H1 (cell line): ENCODE measurements around the gene RAPGEF1. TPM values are rescaled to one million over a fixed set of nuclear protein-coding genes. Genes with fewer than 3 reads are reported as not detected.

ENCODE experiments used
- CTCF ChIA-PET: fragments of 300-600 bp; sonication (Branson Sonifier 250); formaldehyde crosslinking; loops from one replicate; lab custom pipeline; 2021; ENCODE audit not compliant: partially characterized antibody; lab: Charles Lee
- POLR2A ChIA-PET: fragments of 300-600 bp; sonication (Branson Sonifier 250); formaldehyde crosslinking; loops from one replicate; lab custom pipeline; 2021; ENCODE audit warnings: inconsistent platforms; ENCODE audit not compliant: partially characterized antibody; lab: Charles Lee
- DNase-seq, 2 experiments: peaks; one replicate each; pipeline versions ENCODE4 v3.0.0 to v3.0.0-alpha.2; 2010 to 2022; ENCODE audit warnings: low spot score in 2 of 2, low read depth in 1 of 2, mixed read lengths in 1 of 2
- FAIRE-seq: peaks from 2 replicates; lab custom pipeline; 2011; peaks lifted over from hg19 to GRCh38; lab: Jason Lieb, UNC
- H2AFZ ChIP-seq: 2 replicates; pipeline ENCODE4 v1.8.1; 2012; ENCODE audit warnings: low read length, inconsistent platforms
- H2AK5ac ChIP-seq: 2 replicates; pipeline ENCODE4 v1.6.1; 2013; ENCODE audit warnings: low read depth, low read length
- H2BK120ac ChIP-seq: replicated peaks from 2 replicates; pipeline ENCODE3; 2013; ENCODE audit warnings: low read depth, low read length, inconsistent platforms
- H2BK12ac ChIP-seq: 2 replicates; pipeline ENCODE4 v1.6.1; 2013; ENCODE audit warnings: low read depth, low read length
- H2BK15ac ChIP-seq: 2 replicates; pipeline ENCODE4 v1.6.1; 2013; ENCODE audit warnings: low read length
- H2BK20ac ChIP-seq: 2 replicates; pipeline ENCODE4 v1.6.1; 2013; ENCODE audit warnings: low read length
- H2BK5ac ChIP-seq: 2 replicates; pipeline ENCODE4 v1.6.1; 2013; ENCODE audit warnings: low read depth, low read length
- H3K14ac ChIP-seq: 2 replicates; pipeline ENCODE4 v1.6.1; 2013; ENCODE audit warnings: inconsistent platforms; ENCODE audit not compliant: insufficient read length
- H3K18ac ChIP-seq: 2 replicates; pipeline ENCODE4 v1.6.1; 2013; ENCODE audit warnings: low read length; ENCODE audit errors: extremely low read depth
- H3K23ac ChIP-seq: 2 replicates; pipeline ENCODE4 v1.6.1; 2013; ENCODE audit warnings: inconsistent platforms; ENCODE audit not compliant: insufficient read length
- H3K23me2 ChIP-seq: 2 replicates; pipeline ENCODE4 v1.6.1; 2013; ENCODE audit warnings: low read depth, low read length
- H3K27ac ChIP-seq: 2 replicates; pipeline ENCODE4 v1.6.1; 2011; ENCODE audit warnings: low read depth, low read length, inconsistent platforms
- H3K27me3 ChIP-seq, 4 experiments: replicated peaks in 1 of 4; 1 replicate in 1 of 4; 2 replicates in 3 of 4; pipeline versions ENCODE4 v1.6.1 to v1.8.1; 2011 to 2013; ENCODE audit warnings: low read length in 3 of 4, mild to moderate bottlenecking in 3 of 4, inconsistent platforms in 2 of 4, mixed read lengths in 2 of 4, moderate library complexity in 1 of 4; ENCODE audit not compliant: control insufficient read depth in 3 of 4, insufficient read depth in 3 of 4; ENCODE audit errors: extremely low read depth in 1 of 4
- H3K36me3 ChIP-seq, 4 experiments: 2 replicates each; pipeline versions ENCODE4 v1.6.1 to v1.8.1; 2011 to 2013; ENCODE audit warnings: mild to moderate bottlenecking in 4 of 4, low read length in 3 of 4, moderate library complexity in 2 of 4, control low read depth in 1 of 4, inconsistent platforms in 1 of 4; ENCODE audit not compliant: insufficient read depth in 4 of 4, control insufficient read depth in 2 of 4
- H3K4ac ChIP-seq: replicated peaks from 2 replicates; pipeline ENCODE3; 2013; ENCODE audit warnings: low read length, low read depth, mixed read lengths, inconsistent platforms; ENCODE audit not compliant: insufficient read length
- H3K4me1 ChIP-seq, 4 experiments: replicated peaks in 1 of 4; 1 replicate in 1 of 4; 2 replicates in 3 of 4; pipeline versions ENCODE4 v1.6.1 to v1.8.1; 2011 to 2013; ENCODE audit warnings: low read length in 3 of 4, inconsistent platforms in 2 of 4, mixed read lengths in 1 of 4; ENCODE audit not compliant: insufficient read depth in 4 of 4, control insufficient read depth in 3 of 4
- H3K4me2 ChIP-seq, 2 experiments: 2 replicates each; pipeline versions ENCODE4 v1.6.1 to v1.8.1; 2011 to 2013; ENCODE audit warnings: low read depth in 2 of 2, low read length in 2 of 2, control low read depth in 1 of 2, inconsistent platforms in 1 of 2, mild to moderate bottlenecking in 1 of 2; ENCODE audit not compliant: insufficient read depth in 1 of 2
- H3K4me3 ChIP-seq, 4 experiments: fragments of 200-600, 300-600 bp in 1 of 4; sonication (generic), shearing (Covaris generic), sonication (Bioruptor Twin) in 1 of 4; 2 replicates each; pipeline versions ENCODE4 v1.5.1 to v1.8.1; 2011 to 2016; ENCODE audit warnings: low read length in 4 of 4, low read depth in 3 of 4, control low read depth in 2 of 4, inconsistent platforms in 2 of 4, mild to moderate bottlenecking in 2 of 4, mixed read lengths in 1 of 4, moderate library complexity in 1 of 4; ENCODE audit not compliant: insufficient read depth in 2 of 4; ENCODE audit errors: extremely low read depth in 1 of 4
- H3K56ac ChIP-seq: replicated peaks from 2 replicates; pipeline ENCODE3; 2013; ENCODE audit warnings: low read depth, mild to moderate bottlenecking, mixed read lengths, low read length, inconsistent platforms; ENCODE audit not compliant: insufficient read length
- H3K79me1 ChIP-seq: 2 replicates; pipeline ENCODE4 v1.6.1; 2013; ENCODE audit warnings: low read depth, low read length, control low read depth
- H3K79me2 ChIP-seq, 2 experiments: 2 replicates each; pipeline versions ENCODE4 v1.6.1 to v1.8.1; 2012 to 2013; ENCODE audit warnings: low read length in 2 of 2, mild to moderate bottlenecking in 2 of 2, inconsistent platforms in 1 of 2; ENCODE audit not compliant: insufficient read depth in 2 of 2, control insufficient read depth in 1 of 2
- H3K9ac ChIP-seq, 4 experiments: replicated peaks in 1 of 4; 1 replicate in 1 of 4; 2 replicates in 3 of 4; pipeline versions ENCODE4 v1.6.1 to v1.8.1; 2011 to 2013; ENCODE audit warnings: low read depth in 3 of 4, low read length in 3 of 4, control low read depth in 2 of 4, mild to moderate bottlenecking in 2 of 4, moderate library complexity in 2 of 4, inconsistent platforms in 1 of 4; ENCODE audit errors: extremely low read depth in 1 of 4
- H3K9me3 ChIP-seq, 2 experiments: 2 replicates each; pipeline versions ENCODE4 v1.6.1 to v1.8.1; 2012 to 2013; ENCODE audit warnings: mild to moderate bottlenecking in 2 of 2, moderate library complexity in 2 of 2, control low read depth in 1 of 2, inconsistent platforms in 1 of 2, low read depth in 1 of 2, low read length in 1 of 2, mixed read lengths in 1 of 2; ENCODE audit not compliant: insufficient read depth in 2 of 2
- H4K20me1 ChIP-seq, 2 experiments: replicated peaks in 1 of 2; 2 replicates each; pipeline versions ENCODE3 to v1.8.1; 2011 to 2013; ENCODE audit warnings: inconsistent platforms in 2 of 2, low read length in 2 of 2, mild to moderate bottlenecking in 1 of 2; ENCODE audit not compliant: insufficient read depth in 2 of 2, control insufficient read depth in 1 of 2
- H4K5ac ChIP-seq: 2 replicates; pipeline ENCODE4 v1.6.1; 2013; ENCODE audit warnings: low read length, low read depth, mixed read lengths, inconsistent platforms; ENCODE audit not compliant: insufficient read length
- H4K8ac ChIP-seq: 2 replicates; pipeline ENCODE4 v1.8.0; 2013; ENCODE audit warnings: mild to moderate bottlenecking, moderate library complexity, low read length, inconsistent platforms; ENCODE audit not compliant: insufficient read depth; ENCODE audit errors: extremely low read depth
- H4K91ac ChIP-seq: replicated peaks from 2 replicates; pipeline ENCODE3; 2013; ENCODE audit warnings: low read length, mixed read lengths, inconsistent platforms; ENCODE audit not compliant: insufficient read length
- ASH2L ChIP-seq: fragments of 200-600, 300-600 bp; sonication (generic); IDR thresholded peaks from one replicate; pipeline ENCODE4 v1.7.1; 2017; ENCODE audit warnings: low read length
- CHD2 ChIP-seq: IDR thresholded peaks from 2 replicates; pipeline ENCODE4 v1.6.1; 2012; ENCODE audit warnings: low read length, improper control_type of control experiment
- CREB1 ChIP-seq: IDR thresholded peaks from 2 replicates; pipeline ENCODE4 v1.6.1; 2012; ENCODE audit warnings: inconsistent platforms
- JUND ChIP-seq: IDR thresholded peaks from 2 replicates; pipeline ENCODE4 v1.6.1; 2011; ENCODE audit warnings: mild to moderate bottlenecking, improper control_type of control experiment, low read length
- KDM1A ChIP-seq: fragments of 200-600, 300-600 bp; sonication (generic); IDR thresholded peaks from 2 replicates; pipeline ENCODE4 v1.7.1; 2016; ENCODE audit warnings: mild to moderate bottlenecking, low read length, borderline replicate concordance
- NANOG ChIP-seq: IDR thresholded peaks from 2 replicates; pipeline ENCODE4 v1.6.1; 2011; ENCODE audit warnings: low read length, low read depth, mild to moderate bottlenecking, inconsistent platforms; ENCODE audit not compliant: insufficient read depth, poor library complexity, severe bottlenecking
- RXRA ChIP-seq: IDR thresholded peaks from 2 replicates; pipeline ENCODE4 v1.6.1; 2011; ENCODE audit warnings: low read depth, mild to moderate bottlenecking, low read length, moderate library complexity; ENCODE audit not compliant: insufficient read depth
- SIRT6 ChIP-seq: IDR thresholded peaks from one replicate; pipeline ENCODE4 v1.7.1; 2012; ENCODE audit warnings: low read length, inconsistent platforms
- TBP ChIP-seq: IDR thresholded peaks from 2 replicates; pipeline ENCODE4 v1.6.1; 2011; ENCODE audit warnings: low read depth, low read length, improper control_type of control experiment
- YY1 ChIP-seq: IDR thresholded peaks from 2 replicates; pipeline ENCODE4 v1.6.1; 2011; ENCODE audit warnings: low read depth, mild to moderate bottlenecking, low read length
- WGBS, 2 experiments: shearing (Covaris generic) in 1 of 2; methylation state at CpG; one replicate each; pipeline versions ENCODE4 v1.1.6 to v1.1.7; 2013 to 2015; ENCODE audit warnings: low lambda C conversion rate in 2 of 2, mixed read lengths in 2 of 2, inconsistent platforms in 1 of 2, low coverage in 1 of 2, missing lambda C conversion rate in 1 of 2; ENCODE audit not compliant: insufficient replicate concordance in 2 of 2, insufficient coverage in 1 of 2, insufficient read length in 1 of 2; ENCODE audit errors: extremely low coverage in 1 of 2, missing lambda C conversion rate in 1 of 2; 5-methylcytosine and 5-hydroxymethylcytosine counted together
- polyA plus RNA-seq, 7 experiments: library from polyadenylated mRNA; depleted of rRNA in 3 of 7; stranded (reverse) in 5 of 7; unstranded in 2 of 7; fragments of >200 nt in 5 of 7; fragments of 200-250 nt in 2 of 7; gene quantifications; 1 replicate in 5 of 7; 2 replicates in 1 of 7; 4 replicates in 1 of 7; pipeline versions ENCODE4 v1.2.1 to v1.2.3, GENCODE V29; 2011 to 2013; ENCODE audit warnings: missing spikeins in 2 of 7, mixed read lengths in 2 of 7
- total RNA-seq: library from RNA; stranded (reverse); fragmentation: NEBNext Ultra II Directional; extraction: Animal tissue kit (Norgen Biotek cat#: 25700); gene quantifications from 2 replicates; pipeline ENCODE4 v1.2.1, GENCODE V29; 2021
- TF ChIP-seq, protein P1 (sequence below): IDR thresholded peaks from 2 replicates; pipeline ENCODE4 v1.6.1; 2012; ENCODE audit warnings: inconsistent platforms

Gene RAPGEF1
- total and polyA plus RNA-seq, 2 of the 8 experiments (the other 6 are each of a cell fraction or from before 2014, with no cell fraction given): 29.7 to 78.9 TPM

GRCh38 chr9:131530920-131531832 is 208.7 kb downstream of the RAPGEF1 start, which contains the start of gene UCK1:
Gene UCK1, minus strand, starts transcription at chr9:131531263. Its CDS starts 89 bp downstream, at chr9:131531174.
- Histone ChIP-seq H3K18ac (no peak within 1 kb of the TSS; the same call in 1 of the 2 replicates), H2BK15ac (no peak within 1 kb of the TSS), H3K23ac (no peak within 1 kb of the TSS), H4K8ac (peak within 1 kb of the TSS; percentile 35; the same call in 1 of the 2 replicates), H2BK20ac (0 out of 2 replicates have a peak within 1 kb of the TSS, but pooled peaks have one; percentile 6), H3K23me2 (peaks cover 5% of the 10 kb centered on the region; the same call in 1 of the 2 replicates), H2BK120ac (no peak within 1 kb of the TSS), H4K91ac (no peak within 1 kb of the TSS), H3K14ac (no peak within 1 kb of the TSS), H2BK12ac (no peak within 1 kb of the TSS), H3K79me2 (peaks cover 0 to 6% of the 10 kb centered on the region in 2 experiments; a peak in 1 of 4 replicates), H3K27me3 (no peaks in the 10 kb centered on the region), H3K4me3 (peak within 1 kb of the TSS; percentile 65 to 92 (median 72)), H3K56ac (peak within 1 kb of the TSS; percentile 39), H3K79me1 (0 out of 2 replicates have a peak, but pooled peaks cover 4% of the 10 kb centered on the region), H3K4ac (peak within 1 kb of the TSS; percentile 6), H3K4me2 (peak within 1 kb of the TSS; percentile 74 to 98), H3K27ac (no peak within 1 kb of the TSS; the same call in 1 of the 2 replicates), H3K9ac (peak within 1 kb of the TSS; percentile 58 to 94 (median 68); a peak in 6 of 7 replicates), H3K4me1 (peaks cover 0 to 8% (median 4%) of the 10 kb centered on the region in 4 experiments; a peak in 6 of 7 replicates), H3K9me3 (no peaks in the 10 kb centered on the region), H4K20me1 (peaks cover 0 to 4% of the 10 kb centered on the region in 2 experiments), H2AK5ac (no peak within 1 kb of the TSS), H4K5ac (no peak within 1 kb of the TSS), H3K36me3 (peaks cover 12 to 19% (median 18%) of the 10 kb centered on the region in 4 experiments; a peak in 7 of 8 replicates), H2AFZ (no peak within 1 kb of the TSS), H2BK5ac (no peak within 1 kb of the TSS)
- peak; percentile 49 to 86 for DNase-seq
- ChIA-PET POLR2A (interaction anchor here (0.6 to 1.6 kb wide), 5 partner anchors 11 to 128 kb away, joined by 3 to 7 read pairs (median 4); partner anchors contain the start of gene PRRT1B), CTCF (no interaction called here)
- FAIRE-seq: no peak
- 18% methylated on average over 49 of the region's 103 CpGs; no CpG with 5 or more reads in 1 of the 2 experiments for WGBS, 2 experiments
- TF ChIP-seq RXRA: no peak
- no peak for TF ChIP-seq SIRT6
- TF ChIP-seq JUND: no peak
- peak; percentile 38; the same call in 1 of the 2 replicates for TF ChIP-seq TBP
- peak; percentile 98 for TF ChIP-seq NANOG
- TF ChIP-seq KDM1A: no peak
- TF ChIP-seq CREB1: 0 out of 2 replicates have a peak, but pooled peaks have one; percentile 62
- TF ChIP-seq ASH2L: peak; percentile 34
- peak; percentile 21; the same call in 1 of the 2 replicates for TF ChIP-seq CHD2
- no peak for TF ChIP-seq YY1
- TF ChIP-seq, protein P1, sequence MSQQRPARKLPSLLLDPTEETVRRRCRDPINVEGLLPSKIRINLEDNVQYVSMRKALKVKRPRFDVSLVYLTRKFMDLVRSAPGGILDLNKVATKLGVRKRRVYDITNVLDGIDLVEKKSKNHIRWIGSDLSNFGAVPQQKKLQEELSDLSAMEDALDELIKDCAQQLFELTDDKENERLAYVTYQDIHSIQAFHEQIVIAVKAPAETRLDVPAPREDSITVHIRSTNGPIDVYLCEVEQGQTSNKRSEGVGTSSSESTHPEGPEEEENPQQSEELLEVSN: peak; percentile 42; the same call in 1 of the 2 replicates
